ENCODE data around the gene SPOCK3. TPM values are rescaled to one million over a fixed set of nuclear protein-coding genes. Genes with fewer than 3 reads are reported as not detected.
"Not testable (repeated sequence)": the region's sequence is repeated elsewhere in the genome, so short reads cannot be mapped to it uniquely, and the experiment has no call there.

The SPOCK3 gene
- total RNA-seq, 1 experiment from 2014 or later = 0.08 TPM

GRCh38 chr4:166968219-166968618 lies 266.1 kb downstream of the SPOCK3 start:
- not testable (repeated sequence) for DNase-seq (ENCODE audit: low read depth)

DNA sequence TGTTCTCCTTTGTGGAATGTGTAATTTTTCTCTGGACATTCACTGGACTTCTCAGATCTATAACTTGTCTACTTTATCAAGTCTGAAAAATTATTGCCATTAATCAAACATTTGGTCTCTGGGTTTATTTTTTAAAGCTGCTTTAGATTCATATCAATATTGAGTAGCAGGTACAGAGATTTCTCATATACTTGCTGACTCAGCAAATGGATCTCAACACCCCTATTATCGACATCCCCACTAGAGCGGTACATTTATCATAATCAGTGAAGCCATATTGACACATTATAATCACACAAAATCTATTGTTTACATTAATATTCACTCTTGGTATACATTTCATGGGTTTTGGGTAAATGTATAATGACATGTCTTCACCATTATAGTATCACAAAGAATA lies 268.7 kb downstream of the SPOCK3 start:
- DNase-seq (ENCODE audit: low read depth) = no peak

- DNase-seq (ENCODE audit: low read depth) = peak; percentile 34
These were observed 276.8 kb downstream of the SPOCK3 start for GRCh38 chr4:166957451-166957850.

DNA sequence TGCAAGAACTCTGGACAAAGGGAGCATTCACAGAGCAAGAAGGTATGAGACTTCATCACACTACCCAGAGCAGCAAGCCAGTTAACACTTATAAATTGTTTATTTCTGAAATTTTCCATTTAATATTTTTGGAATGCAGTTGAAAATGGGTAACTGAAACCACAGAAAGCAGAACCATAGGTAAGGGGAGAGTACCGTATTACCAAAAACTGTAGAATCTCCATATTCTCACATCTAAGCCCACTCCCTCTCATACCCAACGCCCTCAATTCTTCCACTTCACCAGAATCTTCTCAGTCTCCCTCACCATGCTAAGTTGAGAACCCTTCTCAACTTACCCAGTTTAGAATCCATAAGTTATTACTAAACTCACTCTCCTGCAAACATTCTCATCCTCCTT lies 277.8 kb downstream of the SPOCK3 start:
- DNase-seq (ENCODE audit: low read depth) = no peak

- peak; percentile 83 for DNase-seq (ENCODE audit: low read depth)
These were observed 292.7 kb downstream of the SPOCK3 start for GRCh38 chr4:166941629-166942028.

- DNase-seq (ENCODE audit: low read depth) = no peak
These were observed 303.8 kb downstream of the SPOCK3 start for GRCh38 chr4:166930464-166930863.

DNA sequence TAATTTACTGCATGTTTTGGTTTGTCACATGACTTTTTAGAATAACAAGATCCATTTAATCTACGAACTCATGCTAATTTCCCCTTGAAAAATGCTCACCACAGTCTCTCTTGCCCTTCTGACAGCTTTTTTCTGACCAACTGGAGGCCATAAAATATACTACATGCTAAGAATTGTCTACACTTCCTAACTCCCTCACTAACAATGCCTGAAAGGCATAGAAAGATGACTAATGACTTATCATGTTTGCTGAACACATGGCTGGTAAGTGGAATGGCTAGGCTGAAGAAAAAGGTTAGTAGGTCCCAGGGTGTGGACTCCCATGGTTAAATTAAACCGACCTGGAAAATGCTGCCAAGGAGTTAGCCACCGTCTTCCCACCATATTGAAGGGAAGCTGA lies 309.9 kb downstream of the SPOCK3 start:
- peak; percentile 61 for DNase-seq (ENCODE audit: low read depth)

DNA sequence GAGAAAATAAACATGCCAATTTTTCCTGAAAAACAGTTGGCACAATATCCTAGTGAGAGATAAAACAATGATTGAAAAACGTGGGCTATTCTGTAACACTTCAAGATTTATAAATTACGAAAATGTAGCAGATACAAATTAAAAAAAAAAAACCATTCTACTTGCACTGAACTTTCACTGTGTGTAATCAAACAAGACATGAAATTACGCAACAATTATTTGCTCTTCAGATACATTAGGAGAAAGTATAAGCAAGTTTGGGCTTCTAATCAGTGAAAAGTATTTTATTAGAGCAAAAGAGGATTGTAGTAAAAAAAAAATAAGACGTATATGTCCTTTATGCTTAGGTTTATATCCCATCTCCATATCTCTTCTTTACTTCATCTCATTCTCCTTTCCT lies 320.4 kb downstream of the SPOCK3 start:
- DNase-seq (ENCODE audit: low read depth) = no peak

GRCh38 chr4:166903408-166903807 lies 330.9 kb downstream of the SPOCK3 start:
- DNase-seq (ENCODE audit: low read depth) = no peak

DNA sequence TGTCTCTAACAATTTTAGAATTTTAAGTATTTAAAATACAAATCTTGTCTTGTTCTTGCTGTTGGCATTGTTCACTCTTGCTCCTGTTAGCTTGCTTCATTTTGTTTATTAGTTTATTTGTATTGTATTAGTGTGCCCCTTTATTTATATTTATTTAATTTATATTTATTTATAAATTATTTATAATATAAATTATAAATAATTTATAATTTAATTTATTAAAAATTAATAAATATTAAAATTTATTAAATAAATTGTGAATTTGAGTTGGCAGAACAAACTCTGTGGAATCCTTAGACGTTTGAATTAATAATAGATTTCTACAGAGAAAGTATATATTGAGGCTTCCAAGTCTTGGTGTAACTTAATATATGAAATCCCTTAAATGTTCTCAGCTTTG lies 331.4 kb downstream of the SPOCK3 start:
- no peak for DNase-seq (ENCODE audit: low read depth)

DNA sequence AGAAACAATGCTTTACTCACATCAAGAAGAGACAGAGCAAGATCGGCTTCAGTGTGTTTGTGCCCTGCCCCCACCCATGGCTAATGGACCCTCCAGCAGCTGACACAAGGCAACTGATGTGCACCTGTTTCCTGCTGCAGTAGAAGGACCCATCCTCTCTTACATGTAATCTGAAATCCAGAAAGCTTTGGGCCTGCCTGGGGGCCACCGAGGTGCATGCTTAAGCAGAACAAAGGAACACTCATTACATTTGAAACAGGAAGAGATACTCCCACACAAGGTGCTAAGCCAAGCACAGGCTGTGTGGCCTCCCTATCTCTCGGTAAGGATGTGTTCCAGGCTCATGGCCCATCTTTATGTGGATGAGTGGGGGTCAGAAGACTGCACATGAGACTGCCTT lies 338.0 kb downstream of the SPOCK3 start:
- peak; percentile 37 for DNase-seq (ENCODE audit: low read depth)

GRCh38 chr4:166895771-166896170 lies 338.5 kb downstream of the SPOCK3 start:
- DNase-seq (ENCODE audit: low read depth) = peak; percentile 50

- no peak for DNase-seq (ENCODE audit: low read depth)
These were observed 346.8 kb downstream of the SPOCK3 start for GRCh38 chr4:166887457-166887856.

GRCh38 chr4:166886718-166887117 lies 347.6 kb downstream of the SPOCK3 start:
- no peak for DNase-seq (ENCODE audit: low read depth)

DNA sequence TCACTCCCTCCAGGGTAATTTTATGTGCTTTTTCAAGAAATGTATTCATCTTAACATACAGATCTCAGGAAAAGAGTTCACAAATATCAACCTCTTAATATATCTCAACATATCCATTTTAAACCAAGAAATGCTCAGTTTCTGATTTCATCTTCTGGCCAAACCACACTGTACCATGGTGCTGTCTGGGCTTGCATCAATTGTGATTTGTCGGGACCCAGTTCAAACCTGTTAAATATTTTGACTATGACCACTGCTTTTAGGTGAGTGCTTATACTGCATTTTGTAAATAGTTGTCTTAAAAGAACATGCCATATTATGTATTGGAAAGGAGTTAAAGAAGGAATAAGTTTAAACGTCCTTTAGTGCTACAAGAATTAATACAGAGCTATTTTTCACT lies 352.1 kb downstream of the SPOCK3 start:
- no peak for DNase-seq (ENCODE audit: low read depth)

DNA sequence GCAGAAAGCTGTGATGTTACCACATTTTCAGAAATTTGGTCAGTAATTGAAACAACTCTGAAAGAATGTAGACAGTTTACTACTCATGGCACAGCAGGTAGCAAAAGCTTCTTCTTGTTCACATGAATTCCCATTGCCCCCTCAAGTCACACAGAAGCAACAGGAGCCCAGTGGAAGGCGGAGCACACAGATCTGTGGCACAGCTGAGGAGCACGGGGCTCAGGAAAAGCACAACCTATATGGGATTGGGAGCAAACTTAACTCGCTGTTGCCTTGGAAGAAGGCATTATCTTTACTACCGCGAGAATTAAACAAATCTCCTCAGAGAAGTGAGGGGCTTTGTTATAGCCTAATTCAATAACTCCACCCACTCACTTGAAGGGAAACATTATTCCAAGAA lies 358.5 kb downstream of the SPOCK3 start:
- no peak for DNase-seq (ENCODE audit: low read depth)

DNA sequence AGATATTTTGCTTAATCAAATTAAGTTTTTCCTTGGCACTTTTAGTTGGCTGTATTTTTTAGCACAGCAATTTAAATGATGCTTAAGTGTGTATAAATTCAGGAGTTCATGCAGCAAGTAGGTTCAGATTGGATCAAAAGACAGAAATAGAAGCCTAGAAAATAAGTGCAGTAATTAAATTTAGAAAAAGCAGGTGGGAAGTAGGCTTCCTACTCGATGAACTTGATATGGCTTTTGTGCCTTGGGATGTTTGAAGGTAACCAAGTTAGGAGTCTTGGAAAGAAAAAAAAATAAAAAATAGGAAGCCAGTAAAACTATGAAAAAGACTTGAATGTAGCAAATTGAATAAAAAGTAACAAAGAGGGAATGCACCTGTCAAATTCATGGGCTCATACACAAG lies 372.3 kb downstream of the SPOCK3 start:
- no peak for DNase-seq (ENCODE audit: low read depth)

DNA sequence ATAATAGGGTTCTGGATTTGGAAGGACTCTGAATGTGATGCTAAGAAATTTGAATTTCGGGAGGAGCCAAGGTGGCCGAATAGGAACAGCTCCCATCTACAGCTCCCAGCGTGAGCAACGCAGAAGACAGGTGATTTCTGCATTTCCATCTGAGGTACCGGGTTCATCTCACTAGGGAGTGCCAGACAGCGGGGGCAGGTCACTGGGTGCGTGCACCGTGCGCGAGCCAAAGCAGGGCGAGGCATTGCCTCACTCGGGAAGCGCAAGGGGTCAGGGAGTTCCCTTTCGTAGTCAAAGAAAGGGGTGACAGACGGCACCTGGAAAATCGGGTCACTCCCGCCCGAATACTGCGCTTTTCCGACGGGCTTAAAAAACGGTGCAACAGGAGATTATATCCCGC lies 383.9 kb downstream of the SPOCK3 start:
- not testable (repeated sequence) for DNase-seq (ENCODE audit: low read depth)

GRCh38 chr4:166846939-166847338 lies 387.4 kb downstream of the SPOCK3 start:
- no peak for DNase-seq (ENCODE audit: low read depth)

DNA sequence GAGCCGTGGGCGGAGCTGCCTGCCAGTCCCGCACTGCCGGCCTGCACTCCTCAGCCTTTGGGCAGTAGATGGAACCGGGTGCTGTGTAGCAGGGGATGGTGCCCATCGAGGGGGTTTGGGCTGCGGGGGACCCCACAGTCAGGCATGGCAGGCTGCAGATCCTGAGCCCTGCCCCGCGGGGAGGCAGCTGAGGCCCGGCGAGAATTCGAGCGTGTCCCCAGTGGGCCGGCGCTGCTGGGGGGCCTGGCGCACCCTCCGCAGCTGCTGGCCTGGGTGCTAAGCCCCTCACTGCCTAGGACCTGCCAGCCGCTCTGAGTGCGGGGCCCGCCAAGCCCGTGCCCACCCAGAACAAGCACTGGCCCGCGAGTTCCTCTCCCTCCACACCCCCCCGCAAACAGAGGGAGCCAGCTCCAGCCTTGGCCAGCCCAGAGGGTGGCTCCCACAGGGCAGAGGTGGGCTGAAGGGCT lies 391.5 kb downstream of the SPOCK3 start:
- no peak for DNase-seq (ENCODE audit: low read depth)

DNA sequence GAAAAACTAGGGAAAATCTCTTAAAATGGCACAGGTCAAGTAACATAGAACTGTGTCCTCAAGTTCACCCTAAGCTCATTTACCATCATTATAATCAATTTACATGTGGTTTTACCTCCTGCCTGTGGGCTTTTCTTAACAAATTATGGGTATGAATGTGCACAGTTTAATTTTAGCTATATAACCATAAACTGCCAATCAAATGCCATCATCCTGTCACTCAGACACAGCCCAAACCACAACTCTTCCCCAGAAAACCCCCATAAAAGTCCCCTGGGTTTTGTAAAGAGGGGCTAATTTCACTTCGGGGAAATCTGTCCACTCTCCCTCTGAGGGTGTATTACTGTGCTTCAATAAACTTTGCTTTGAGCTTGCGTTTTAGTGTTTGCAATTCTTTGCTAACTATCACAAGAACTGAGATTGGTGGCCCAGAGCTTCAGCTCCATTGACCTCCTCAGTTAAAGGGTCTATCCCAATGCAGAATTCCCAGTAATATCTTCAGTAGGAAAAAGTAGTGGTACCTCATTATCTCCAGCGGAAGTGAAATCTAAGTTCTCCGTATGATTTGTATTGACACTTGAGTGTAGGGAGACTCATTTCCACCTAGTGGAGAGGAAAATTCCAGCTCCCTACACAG lies 394.6 kb downstream of the SPOCK3 start:
- DNase-seq (ENCODE audit: low read depth) = no peak

- no peak for DNase-seq (ENCODE audit: low read depth)
These were observed 395.2 kb downstream of the SPOCK3 start for GRCh38 chr4:166838975-166839614.

DNA sequence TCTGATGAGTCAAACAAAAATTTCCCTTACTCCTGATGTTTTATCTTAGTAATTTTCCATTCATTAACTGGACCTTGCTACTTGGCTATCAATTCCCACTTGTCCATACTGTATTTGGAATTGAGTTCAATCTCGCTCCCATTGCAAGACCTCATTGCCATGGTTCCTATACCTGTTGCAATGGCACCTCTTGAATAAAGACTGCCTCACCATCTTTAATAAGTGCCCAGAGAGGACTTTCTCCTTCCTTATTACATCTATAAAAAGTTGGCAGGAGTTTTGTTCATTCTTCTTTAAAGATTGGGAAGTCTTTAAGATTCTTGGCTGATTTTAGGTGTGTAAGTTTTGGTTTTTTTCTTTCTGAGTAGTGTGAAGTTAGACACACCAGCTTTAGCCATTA lies 397.4 kb downstream of the SPOCK3 start:
- no peak for DNase-seq (ENCODE audit: low read depth)

Measured in HT1080 (cell line).